Activated CD4-positive, alpha-beta T cell treated with anti-CD3 and anti-CD28 coated beads for 36 hours (primary cell): ENCODE data around the gene DNM3. TPM values are rescaled to one million over a fixed set of nuclear protein-coding genes. Genes with fewer than 3 reads are reported as not detected.
A peak's percentile ranks its signal among the peaks of the same experiment; 100 is the strongest.

Source experiments
- ATAC-seq: fragments of 200-7000 bp; cut with Tn5 transposase; one replicate; pipeline ENCODE4 v1.10.0; 2021; ENCODE audit warnings: mild to moderate bottlenecking, moderate library complexity
- CTCF ChIA-PET: fragments of 350-600 bp; sonication (Branson Sonifier 250); formaldehyde crosslinking; loops from one replicate; lab custom pipeline; 2021; ENCODE audit warnings: antibody characterized with exemption; lab: Charles Lee
- POLR2A ChIA-PET: fragments of 350-600 bp; sonication (Branson Sonifier 250); formaldehyde crosslinking; loops from one replicate; lab custom pipeline; 2021; ENCODE audit warnings: antibody characterized with exemption, inconsistent platforms; lab: Charles Lee
- DNase-seq: peaks from one replicate; pipeline ENCODE4 v3.0.0-alpha.2; 2020
- H3K27ac Mint-ChIP-seq: one replicate; pipeline ENCODE4 v1.8.0; 2021; ENCODE audit warnings: mixed read lengths
- H3K27me3 Mint-ChIP-seq: one replicate; pipeline ENCODE4 v1.8.0; 2021; ENCODE audit warnings: mixed read lengths
- H3K36me3 Mint-ChIP-seq: one replicate; pipeline ENCODE4 v1.8.0; 2021; ENCODE audit warnings: low read depth, mixed read lengths
- H3K4me1 Mint-ChIP-seq: one replicate; pipeline ENCODE4 v1.8.0; 2021; ENCODE audit warnings: mixed read lengths
- H3K4me3 Mint-ChIP-seq: one replicate; pipeline ENCODE4 v1.8.0; 2021; ENCODE audit warnings: mild to moderate bottlenecking, moderate library complexity, mixed read lengths
- H3K9me3 Mint-ChIP-seq: one replicate; pipeline ENCODE4 v1.8.0; 2021; ENCODE audit warnings: low read depth, mixed read lengths
- intact Hi-C, 2 experiments: fragments of 100-400 bp; cut with DNase I in 1 of 2; cut with micrococcal nuclease in 1 of 2; formaldehyde crosslinking; loops; one replicate each; pipeline versions ENCODE4 v1.14.2 to v1.15.1; 2022 to 2024; cut with DNase I, micrococcal nuclease
- total RNA-seq, 2 experiments: library from RNA; stranded (reverse); gene quantifications; one replicate each; pipeline ENCODE4 v1.2.3, GENCODE V29; 2021

Gene DNM3
- total RNA-seq, 2 experiments from 2014 or later, result 1.1 to 1.4 TPM

DNA sequence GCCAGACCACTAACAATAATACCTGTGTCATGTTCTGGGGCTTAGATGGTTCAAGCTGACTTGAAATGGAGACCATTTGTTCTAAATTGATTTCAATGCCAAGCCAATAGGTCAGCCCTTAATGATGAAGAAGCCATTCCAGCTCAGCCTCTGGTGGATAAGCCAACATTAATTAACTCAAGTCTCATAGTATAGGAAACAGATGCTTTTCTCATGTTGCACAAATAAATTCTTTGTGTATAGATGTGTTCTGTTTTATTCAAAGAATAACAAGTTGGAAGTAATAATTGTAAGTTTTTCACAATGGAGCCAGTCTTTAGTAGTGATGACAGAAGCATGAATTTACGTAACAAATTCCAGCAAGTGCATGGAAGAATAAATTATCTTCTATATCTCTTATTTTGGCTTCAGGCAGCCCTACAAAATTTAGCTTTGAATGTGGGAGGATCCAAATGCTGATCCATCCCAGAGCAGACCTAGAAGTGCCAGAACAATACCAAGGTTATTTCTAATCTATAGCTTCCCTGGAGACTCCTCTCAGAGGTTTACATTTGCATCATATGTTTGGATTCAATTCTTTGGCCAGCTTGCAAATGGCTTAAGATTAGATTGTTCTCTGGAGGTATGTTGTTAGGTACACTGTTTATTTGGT is 536.9 kb downstream of the DNM3 start:
- Mint-ChIP-seq H3K4me3 (no peak overlapping the region), H3K9me3 (no peaks in the 10 kb centered on the region), H3K36me3 (peaks cover 3% of the 10 kb centered on the region), H3K27ac (no peak overlapping the region), H3K4me1 (peaks cover 43% of the 10 kb centered on the region), H3K27me3 (no peaks in the 10 kb centered on the region)
- no peak for ATAC-seq
- no peak for DNase-seq
- intact Hi-C loops, result no loop called here
- POLR2A ChIA-PET, result no interaction called here
- CTCF ChIA-PET, result interaction anchor here (0.7 to 1.7 kb wide), 6 partner anchors 17 to 261 kb away, joined by 3 to 6 read pairs (median 3); no protein-coding TSS in a partner anchor

DNA sequence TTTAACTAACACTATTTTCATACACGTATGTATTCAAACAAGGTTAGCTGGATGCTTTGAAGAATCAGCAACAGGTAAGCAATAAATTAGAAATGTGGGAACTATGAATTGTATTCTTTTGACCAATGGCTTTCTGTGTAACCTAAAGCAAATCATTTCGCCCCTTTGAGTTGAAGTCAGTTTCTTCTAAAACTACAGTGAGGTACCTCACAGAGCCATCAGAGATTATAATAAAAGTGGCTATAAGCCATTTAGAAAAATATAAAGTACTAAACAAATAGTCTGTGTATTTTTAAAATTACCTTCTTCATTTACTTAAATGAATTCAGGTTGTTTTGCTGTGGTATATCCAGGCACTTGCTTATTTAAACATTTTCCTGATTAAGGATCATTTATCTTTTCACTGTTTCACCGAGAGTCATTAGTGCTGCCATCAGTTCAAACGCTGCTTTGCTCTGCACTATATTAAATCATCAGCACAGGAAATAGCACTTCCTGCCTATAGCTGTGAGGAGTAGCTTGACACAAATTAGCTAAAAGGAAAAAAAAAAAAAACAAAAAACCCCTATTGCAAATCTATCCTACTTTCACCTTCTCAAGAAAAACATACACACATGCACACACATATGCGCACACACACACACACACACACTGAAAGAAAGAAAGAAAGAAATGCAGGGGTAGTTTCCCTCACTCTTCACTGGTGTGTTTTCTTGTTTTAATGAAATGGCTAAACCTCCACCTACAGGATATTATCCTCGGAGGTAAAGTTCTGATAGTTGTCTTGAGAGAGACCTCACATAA is 539.3 kb downstream of the DNM3 start:
- H3K4me3 Mint-ChIP-seq, result peak overlapping the region; percentile 43
- peaks cover 31% of the 10 kb centered on the region for H3K4me1 Mint-ChIP-seq
- H3K27ac Mint-ChIP-seq, result peak overlapping the region; percentile 91
- CTCF ChIA-PET, result interaction anchor here (0.7 kb wide), 1 partner anchor 281 kb away, joined by 4 read pairs; no protein-coding TSS in a partner anchor
- no peaks in the 10 kb centered on the region for H3K9me3 Mint-ChIP-seq
- intact Hi-C loops, result loop anchor here (1.0 to 2.0 kb wide), 5 partner anchors 14 to 42 kb away; no protein-coding TSS in a partner anchor
- POLR2A ChIA-PET, result interaction anchor here (0.6 to 1.0 kb wide), 2 partner anchors 22 to 202 kb away, joined by 5 to 9 read pairs; no protein-coding TSS in a partner anchor
- no peaks in the 10 kb centered on the region for H3K27me3 Mint-ChIP-seq
- ATAC-seq (peak; percentile 98), DNase-seq (peak; percentile 32)
- H3K36me3 Mint-ChIP-seq, result peaks cover 3% of the 10 kb centered on the region

DNA sequence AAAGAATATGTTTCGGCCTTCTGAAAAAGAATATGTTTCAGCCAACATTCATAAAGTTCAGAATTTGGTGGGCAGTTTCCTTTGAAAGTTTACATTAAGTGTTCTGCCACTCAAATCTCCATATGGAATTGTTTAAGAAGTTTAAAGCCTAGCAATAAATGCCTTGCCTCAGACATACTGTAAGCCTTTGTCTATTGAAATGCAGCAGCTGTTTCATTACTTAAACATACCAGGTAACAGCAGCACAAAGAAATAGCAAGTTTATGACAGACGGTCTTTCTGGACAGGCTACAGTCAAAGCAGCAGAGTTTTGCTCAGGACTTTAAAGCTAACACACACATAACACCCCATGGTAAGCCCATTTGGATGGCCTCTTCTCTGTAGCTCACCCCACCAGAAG is 540.6 kb downstream of the DNM3 start:
- peaks cover 27% of the 10 kb centered on the region for H3K4me1 Mint-ChIP-seq

DNA sequence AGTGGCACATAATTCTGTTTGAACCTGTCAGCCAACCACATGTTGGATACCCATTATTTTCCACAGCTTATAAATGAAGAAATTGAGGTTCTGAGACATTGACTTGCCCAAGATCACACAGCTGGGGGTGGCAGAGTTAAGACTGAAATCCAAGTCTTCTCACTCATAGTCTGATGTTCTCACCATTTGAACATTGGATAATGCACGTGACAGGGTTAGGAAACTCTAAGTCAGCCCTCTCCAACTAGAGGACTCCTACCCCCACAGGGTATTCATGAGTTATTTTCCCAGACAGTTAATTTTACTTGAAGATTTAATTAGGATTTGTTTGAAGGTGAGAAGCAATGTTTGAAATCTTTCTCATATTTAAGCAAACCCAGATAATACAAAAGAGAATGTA is 541.1 kb downstream of the DNM3 start:
- Mint-ChIP-seq H3K27me3 (no peaks in the 10 kb centered on the region), H3K36me3 (peaks cover 3% of the 10 kb centered on the region), H3K27ac (no peak overlapping the region), H3K9me3 (no peaks in the 10 kb centered on the region), H3K4me1 (peaks cover 27% of the 10 kb centered on the region), H3K4me3 (no peak overlapping the region)
- POLR2A ChIA-PET, result interaction anchor here (0.5 kb wide), 1 partner anchor 288 kb away, joined by 7 read pairs; no protein-coding TSS in a partner anchor
- no peak for DNase-seq
- ATAC-seq, result no peak
- intact Hi-C loops, result no loop called here
- CTCF ChIA-PET, result interaction anchor here (0.8 to 1.3 kb wide), 2 partner anchors 9 to 15 kb away, joined by 3 read pairs; no protein-coding TSS in a partner anchor

More for the DNA sequence above, 540.6 kb downstream of the DNM3 start:
- Mint-ChIP-seq H3K4me3 (no peak overlapping the region), H3K27me3 (no peaks in the 10 kb centered on the region), H3K27ac (peak overlapping the region; percentile 39), H3K9me3 (no peaks in the 10 kb centered on the region), H3K36me3 (peaks cover 3% of the 10 kb centered on the region)
- intact Hi-C loops, result loop anchor here (1.0 to 2.0 kb wide), 5 partner anchors 12 to 44 kb away; no protein-coding TSS in a partner anchor
- ATAC-seq, result no peak
- ChIA-PET CTCF (interaction anchor here (0.8 to 1.3 kb wide), 2 partner anchors 9 to 16 kb away, joined by 3 read pairs; no protein-coding TSS in a partner anchor), POLR2A (interaction anchor here (0.5 kb wide), 1 partner anchor 288 kb away, joined by 7 read pairs; no protein-coding TSS in a partner anchor)
- DNase-seq, result no peak

DNA sequence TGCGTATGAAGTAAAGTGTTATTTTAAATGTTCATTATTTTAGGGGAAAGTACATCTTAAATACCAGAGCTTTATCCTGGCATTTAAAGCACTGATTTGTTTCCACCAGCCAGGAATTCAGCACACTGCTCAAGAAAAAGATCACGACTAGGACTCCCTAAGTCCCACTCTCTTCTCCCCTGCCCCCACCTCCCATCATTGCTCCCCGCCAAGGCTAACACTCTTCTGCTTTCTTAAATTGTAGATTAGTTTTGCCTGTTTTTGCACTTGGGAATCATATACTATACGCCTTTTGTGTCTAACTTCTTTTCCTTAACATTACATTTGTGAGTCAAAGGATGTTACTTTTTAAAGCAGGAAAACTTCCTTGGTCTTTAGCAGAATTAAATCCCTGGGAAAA is 541.7 kb downstream of the DNM3 start:
- no peak for ATAC-seq
- ChIA-PET CTCF (interaction anchor here (1.3 kb wide), 1 partner anchor 8 kb away, joined by 3 read pairs; no protein-coding TSS in a partner anchor), POLR2A (no interaction called here)
- intact Hi-C loops, result no loop called here
- DNase-seq, result no peak
- Mint-ChIP-seq H3K9me3 (no peaks in the 10 kb centered on the region), H3K4me1 (peaks cover 27% of the 10 kb centered on the region), H3K4me3 (no peak overlapping the region), H3K36me3 (peaks cover 3% of the 10 kb centered on the region), H3K27me3 (no peaks in the 10 kb centered on the region), H3K27ac (no peak overlapping the region)

DNA sequence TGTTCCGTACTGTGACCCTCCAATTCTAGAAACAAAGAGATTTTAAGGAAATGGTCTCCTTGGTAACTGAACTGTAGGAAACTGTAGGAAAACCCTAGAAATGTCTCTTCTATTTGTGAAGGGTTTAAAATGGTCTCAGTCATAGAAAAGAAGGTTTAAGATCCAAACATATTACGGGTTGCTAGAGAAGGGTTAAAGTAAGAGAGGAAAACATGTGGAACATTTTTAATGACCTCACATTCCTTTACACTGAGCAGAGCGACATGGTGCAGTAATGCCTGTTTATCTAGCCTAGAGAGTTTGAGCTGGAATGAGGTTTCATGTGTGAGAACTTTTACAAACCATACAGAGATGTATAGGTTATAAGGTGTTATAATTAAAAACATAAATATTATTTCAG is 542.2 kb downstream of the DNM3 start:
- ATAC-seq (no peak), DNase-seq (no peak)
- CTCF ChIA-PET, result interaction anchor here (1.2 kb wide), 1 partner anchor 10 kb away, joined by 5 read pairs; no protein-coding TSS in a partner anchor
- POLR2A ChIA-PET, result no interaction called here
- Mint-ChIP-seq H3K27me3 (no peaks in the 10 kb centered on the region), H3K36me3 (peaks cover 3% of the 10 kb centered on the region), H3K27ac (no peak overlapping the region), H3K4me1 (peaks cover 27% of the 10 kb centered on the region), H3K4me3 (no peak overlapping the region), H3K9me3 (no peaks in the 10 kb centered on the region)
- intact Hi-C loops, result no loop called here

DNA sequence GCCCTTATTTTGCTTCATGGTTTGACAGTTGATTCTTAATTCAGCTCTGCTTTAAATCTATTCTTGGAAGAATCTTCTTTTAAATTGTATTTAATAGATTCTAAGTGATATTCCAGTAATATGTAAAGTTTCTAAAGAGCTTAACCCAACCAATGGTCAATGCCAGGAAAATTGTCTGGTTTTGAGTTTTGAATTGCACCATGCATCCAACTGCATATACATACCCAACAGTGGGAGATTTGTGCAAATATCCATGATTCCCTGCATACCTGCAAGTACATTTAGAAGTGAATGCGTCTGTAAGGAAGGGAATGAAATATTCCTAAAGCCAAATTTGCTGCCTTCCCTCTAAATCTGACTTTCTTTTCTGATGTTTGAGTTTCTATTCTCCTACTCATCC is 543.4 kb downstream of the DNM3 start:
- ATAC-seq, result no peak
- Mint-ChIP-seq H3K27me3 (no peaks in the 10 kb centered on the region), H3K27ac (no peak overlapping the region), H3K36me3 (peaks cover 2% of the 10 kb centered on the region), H3K9me3 (no peaks in the 10 kb centered on the region), H3K4me3 (no peak overlapping the region), H3K4me1 (peaks cover 27% of the 10 kb centered on the region)
- CTCF ChIA-PET, result interaction anchor here (1.1 to 1.2 kb wide), 2 partner anchors 9 to 43 kb away, joined by 3 to 5 read pairs; no protein-coding TSS in a partner anchor
- DNase-seq, result no peak
- POLR2A ChIA-PET, result no interaction called here
- intact Hi-C loops, result no loop called here

DNA sequence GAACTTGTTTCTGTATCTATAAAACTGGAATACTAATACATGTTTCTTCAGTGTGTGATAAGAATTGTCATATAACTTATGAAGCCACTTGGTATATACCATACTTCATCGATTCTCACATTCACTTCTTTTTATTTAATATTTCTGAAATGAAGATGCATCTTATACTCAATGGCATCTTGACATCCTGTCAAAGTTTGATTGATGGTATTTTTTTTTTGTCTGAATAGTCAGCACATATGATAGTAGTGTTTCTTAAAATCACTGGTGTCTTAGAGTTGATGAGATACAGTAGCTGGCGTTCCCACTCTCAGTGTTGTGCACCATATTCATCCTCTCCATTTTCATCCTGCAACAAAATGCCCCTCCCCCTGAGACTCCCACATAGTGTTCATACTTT is 544.7 kb downstream of the DNM3 start:
- no peaks in the 10 kb centered on the region for H3K27me3 Mint-ChIP-seq
- no peaks in the 10 kb centered on the region for H3K9me3 Mint-ChIP-seq
- no peak for ATAC-seq
- DNase-seq, result no peak
- peaks cover 20% of the 10 kb centered on the region for H3K4me1 Mint-ChIP-seq
- POLR2A ChIA-PET, result no interaction called here
- H3K27ac Mint-ChIP-seq, result no peak overlapping the region
- intact Hi-C loops, result no loop called here
- H3K36me3 Mint-ChIP-seq, result peaks cover under 1% of the 10 kb centered on the region
- H3K4me3 Mint-ChIP-seq, result no peak overlapping the region
- CTCF ChIA-PET, result interaction anchor here (0.7 to 1.4 kb wide), 2 partner anchors 9 to 10 kb away, joined by 3 to 4 read pairs; no protein-coding TSS in a partner anchor

DNA sequence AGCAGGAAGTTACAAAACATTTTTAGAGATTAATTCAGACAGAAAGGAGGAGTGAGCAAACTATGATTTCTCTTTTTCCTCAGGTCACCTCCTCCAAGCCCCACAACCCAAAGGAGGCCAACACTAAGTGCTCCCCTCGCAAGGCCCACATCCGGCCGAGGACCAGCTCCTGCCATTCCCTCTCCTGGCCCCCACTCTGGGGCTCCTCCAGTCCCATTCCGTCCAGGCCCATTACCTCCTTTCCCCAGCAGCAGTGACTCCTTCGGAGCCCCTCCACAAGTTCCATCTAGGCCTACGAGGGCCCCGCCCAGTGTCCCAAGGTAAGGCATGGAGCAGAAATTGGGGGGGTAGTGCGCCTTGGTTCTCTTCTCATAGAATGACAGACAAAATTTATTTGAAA is 547.2 kb downstream of the DNM3 start:
- no peak overlapping the region for H3K4me3 Mint-ChIP-seq
- no peak for DNase-seq
- intact Hi-C loops, result no loop called here
- no peaks in the 10 kb centered on the region for H3K27me3 Mint-ChIP-seq
- H3K4me1 Mint-ChIP-seq, result peaks cover 28% of the 10 kb centered on the region
- POLR2A ChIA-PET, result no interaction called here
- no peaks in the 10 kb centered on the region for H3K9me3 Mint-ChIP-seq
- H3K36me3 Mint-ChIP-seq, result peaks cover 2% of the 10 kb centered on the region
- ATAC-seq, result no peak
- CTCF ChIA-PET, result no interaction called here
- no peak overlapping the region for H3K27ac Mint-ChIP-seq

DNA sequence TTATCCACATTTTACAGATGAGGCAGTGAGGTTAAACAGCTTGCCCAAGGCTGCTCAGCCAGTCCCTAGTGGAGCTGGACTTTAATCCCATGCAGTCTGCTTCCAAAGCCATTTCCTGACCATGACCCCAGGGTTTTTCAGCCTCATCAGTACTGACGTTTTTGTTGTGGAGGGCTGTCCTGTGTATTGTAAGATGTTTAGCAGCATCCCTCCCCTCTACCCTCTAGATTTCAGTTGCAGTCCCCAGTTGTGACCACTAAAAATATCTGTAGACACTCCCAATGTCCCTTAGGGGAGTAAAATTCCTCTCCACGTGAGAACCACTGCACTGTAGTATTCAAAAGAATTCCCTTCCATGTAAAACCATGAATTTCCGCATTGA is 549.0 kb downstream of the DNM3 start:
- no peak overlapping the region for H3K27ac Mint-ChIP-seq
- CTCF ChIA-PET, result interaction anchor here (1.1 to 1.6 kb wide), 3 partner anchors 8 to 53 kb away, joined by 3 to 6 read pairs (median 4); partner anchors contain the start of gene PIGC
- POLR2A ChIA-PET, result no interaction called here
- no peaks in the 10 kb centered on the region for H3K9me3 Mint-ChIP-seq
- no peak for DNase-seq
- peaks cover 45% of the 10 kb centered on the region for H3K4me1 Mint-ChIP-seq
- no peaks in the 10 kb centered on the region for H3K27me3 Mint-ChIP-seq
- intact Hi-C loops, result no loop called here
- H3K4me3 Mint-ChIP-seq, result no peak overlapping the region
- no peak for ATAC-seq
- peaks cover 3% of the 10 kb centered on the region for H3K36me3 Mint-ChIP-seq
